Vagina (tissue), 2 donors: ENCODE data around the gene CHMP4B.

ENCODE experiments used
- CTCF ChIP-seq, 3 experiments: fragments of 450-650 bp in 2 of 3; fragments of 200-600 bp in 1 of 3; sonication (generic) in 1 of 3; IDR thresholded peaks; one replicate each; pipeline ENCODE4 v1.5.1; 2017 to 2019; ENCODE audit warnings: antibody characterized with exemption in 3 of 3, mild to moderate bottlenecking in 2 of 3, moderate library complexity in 2 of 3
- POLR2A ChIP-seq, 2 donors: fragments of 450-650 bp; IDR thresholded peaks; one replicate each; pipeline ENCODE4 v1.6.1; 2017; ENCODE audit warnings: antibody characterized with exemption in 2 of 2, mild to moderate bottlenecking in 2 of 2, moderate library complexity in 2 of 2

GRCh38 chr20:33841436-33841799 is 30.3 kb downstream of the CHMP4B start:
- TF ChIP-seq POLR2A (IDR thresholded peaks at IDR 0.05) = no peak
- no peak for TF ChIP-seq CTCF (IDR thresholded peaks at IDR 0.05)
